HepG2 (cell line): Measurements from ENCODE around the gene SYNJ2. TPM values are rescaled to one million over a fixed set of nuclear protein-coding genes. Genes with fewer than 3 reads are reported as not detected.

Experiments used
- BRF2 ChIP-seq: sonication (generic); formaldehyde crosslinking; IDR thresholded peaks from 2 replicates; pipeline ENCODE4 v1.8.1; 2022; ENCODE audit warnings: mild to moderate bottlenecking, missing genetic modification reagents
- CTCF ChIP-seq: sonication (generic); formaldehyde crosslinking; IDR thresholded peaks from 2 replicates; pipeline ENCODE4 v1.5.0; 2020; ENCODE audit warnings: mild to moderate bottlenecking, missing genetic modification reagents, moderate library complexity
- HMGXB3 ChIP-seq: sonication (generic); formaldehyde crosslinking; IDR thresholded peaks from 2 replicates; pipeline ENCODE4 v1.4.0; 2020; ENCODE audit warnings: missing genetic modification reagents, borderline replicate concordance
- KDM1A ChIP-seq: IDR thresholded peaks from 2 replicates; pipeline ENCODE4 v1.6.1; 2016; ENCODE audit warnings: missing compliant biosample characterization
- KDM2A ChIP-seq: sonication (generic); formaldehyde crosslinking; IDR thresholded peaks from 2 replicates; pipeline ENCODE4 v1.4.0; 2020; ENCODE audit warnings: low read depth, missing genetic modification reagents, borderline replicate concordance
- MED1 ChIP-seq: sonication (generic); formaldehyde crosslinking; IDR thresholded peaks from 2 replicates; pipeline ENCODE4 v1.4.0; 2020; ENCODE audit warnings: missing genetic modification reagents
- MED8 ChIP-seq: sonication (generic); formaldehyde crosslinking; IDR thresholded peaks from 2 replicates; pipeline ENCODE4 v1.8.1; 2023; ENCODE audit warnings: mild to moderate bottlenecking, missing genetic modification reagents; ENCODE audit not compliant: insufficient replicate concordance
- RARG ChIP-seq: sonication (generic); formaldehyde crosslinking; IDR thresholded peaks from 2 replicates; pipeline ENCODE4 v1.4.0; 2020; ENCODE audit warnings: low read depth, mild to moderate bottlenecking, missing genetic modification reagents
- REXO4 ChIP-seq: sonication (generic); formaldehyde crosslinking; IDR thresholded peaks from 2 replicates; pipeline ENCODE4 v1.8.0; 2022; ENCODE audit warnings: missing genetic modification reagents, mild to moderate bottlenecking, borderline replicate concordance
- ZBTB4 ChIP-seq: sonication (generic); formaldehyde crosslinking; IDR thresholded peaks from 2 replicates; pipeline ENCODE4 v1.4.0; 2020; ENCODE audit warnings: missing genetic modification reagents, mild to moderate bottlenecking, borderline replicate concordance
- ZNF121 ChIP-seq: sonication (generic); formaldehyde crosslinking; IDR thresholded peaks from 2 replicates; pipeline ENCODE4 v1.5.0; 2020; ENCODE audit warnings: mild to moderate bottlenecking, missing genetic modification reagents
- ZNF414 ChIP-seq: sonication (generic); formaldehyde crosslinking; IDR thresholded peaks from 2 replicates; pipeline ENCODE4 v1.5.0; 2020; ENCODE audit warnings: missing genetic modification reagents
- ZNF552 ChIP-seq: sonication (generic); formaldehyde crosslinking; IDR thresholded peaks from 2 replicates; pipeline ENCODE4 v1.9.0; 2022; ENCODE audit warnings: missing genetic modification reagents, mild to moderate bottlenecking, borderline replicate concordance
- ZNF770 ChIP-seq: sonication (generic); formaldehyde crosslinking; IDR thresholded peaks from 2 replicates; pipeline ENCODE4 v1.5.0; 2020; ENCODE audit warnings: mild to moderate bottlenecking, missing genetic modification reagents
- polyA plus RNA-seq, 8 experiments: library from polyadenylated mRNA; depleted of rRNA in 3 of 8; stranded (reverse) in 7 of 8; unstranded in 1 of 8; fragments of >200 nt; fragmentation: Illumina TruSeq in 4 of 8; extraction: Trizol in 4 of 8; gene quantifications; 2 replicates each; pipeline versions ENCODE4 v1.2.1 to v1.2.3, GENCODE V29; 2011 to 2016; ENCODE audit warnings: low read depth in 4 of 8, missing spikeins in 1 of 8, mixed read lengths in 1 of 8; ENCODE audit not compliant: insufficient read depth in 1 of 8
- total RNA-seq, 5 experiments: library from RNA; depleted of rRNA; stranded (reverse); fragments of >200 nt; fragmentation: Illumina TruSeq; extraction: Trizol; gene quantifications; 2 replicates each; pipeline ENCODE4 v1.2.3, GENCODE V29; 2016; ENCODE audit warnings: low read depth in 1 of 5

Gene SYNJ2
- total and polyA plus RNA-seq, 2 of the 13 experiments (the other 11 are each of a cell fraction or from before 2014, with no cell fraction given), result 39.1 to 57.6 TPM

- peak; percentile 38; the same call in 1 of the 2 replicates for TF ChIP-seq HMGXB3 (CRISPR knock-in tag)
- no peak for TF ChIP-seq RARG
- TF ChIP-seq ZNF770 (CRISPR knock-in tag), result peak; percentile 20; the same call in 1 of the 2 replicates
- TF ChIP-seq ZNF414 (CRISPR knock-in tag), result peak; percentile 82; the same call in 1 of the 2 replicates
- no peak for TF ChIP-seq ZNF121 (CRISPR knock-in tag)
- no peak for TF ChIP-seq ZBTB4 (CRISPR knock-in tag)
- no peak for TF ChIP-seq CTCF
- no peak; the same call in 1 of the 2 replicates for TF ChIP-seq KDM2A (CRISPR knock-in tag)
- no peak for TF ChIP-seq REXO4 (CRISPR knock-in tag)
- peak; percentile 59 for TF ChIP-seq MED8
- no peak for TF ChIP-seq BRF2 (CRISPR knock-in tag)
- TF ChIP-seq KDM1A (CRISPR knock-in tag), result peak; percentile 66
- no peak for TF ChIP-seq ZNF552
- TF ChIP-seq MED1 (CRISPR knock-in tag), result peak; percentile 98
Observed at GRCh38 chr6:158040051-158040803, 58.6 kb downstream of the SYNJ2 start (continued).
